Gastrocnemius medialis (tissue), 4 donors: Measurements from ENCODE around the gene SSH3.

Experiments used
- POLR2A ChIP-seq, 2 donors: fragments of 450-650 bp; IDR thresholded peaks; one replicate each; pipeline ENCODE4 v1.6.1; 2017; ENCODE audit warnings: antibody characterized with exemption in 2 of 2, mild to moderate bottlenecking in 2 of 2, moderate library complexity in 2 of 2
- TF ChIP-seq, protein P1 (sequence below), 5 experiments: fragments of 450-650 bp in 3 of 5; fragments of 200-600 bp in 2 of 5; sonication (generic) in 2 of 5; IDR thresholded peaks in 4 of 5; conservative IDR thresholded peaks in 1 of 5; 1 replicate in 4 of 5; 2 replicates in 1 of 5; pipeline ENCODE4 v1.5.1; 2016 to 2019; ENCODE audit warnings: antibody characterized with exemption in 5 of 5, mild to moderate bottlenecking in 3 of 5, moderate library complexity in 3 of 5

DNA sequence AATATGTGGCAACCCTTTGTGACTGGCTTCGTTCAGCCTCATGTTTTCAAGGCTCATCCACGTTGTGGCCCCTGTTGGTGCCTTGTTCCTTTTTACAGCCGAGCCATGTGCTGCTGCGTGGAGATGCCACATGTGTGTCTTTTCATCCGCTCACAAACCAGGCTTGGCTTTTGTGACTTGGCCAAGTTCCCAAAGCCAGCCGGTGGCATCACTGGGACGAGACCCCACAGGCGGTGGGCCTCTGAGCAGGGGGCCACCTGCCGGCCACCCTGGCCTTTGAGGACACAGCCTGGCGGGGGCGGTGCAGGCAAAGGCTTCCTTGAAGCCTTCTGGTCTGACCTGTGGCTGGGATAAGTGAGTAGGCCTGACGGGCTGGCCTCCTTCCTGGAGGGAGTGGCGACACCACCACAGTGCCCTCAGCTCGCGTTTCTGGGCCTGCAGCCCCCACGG is 26.5 kb upstream of the SSH3 start:
- TF ChIP-seq, protein P1, sequence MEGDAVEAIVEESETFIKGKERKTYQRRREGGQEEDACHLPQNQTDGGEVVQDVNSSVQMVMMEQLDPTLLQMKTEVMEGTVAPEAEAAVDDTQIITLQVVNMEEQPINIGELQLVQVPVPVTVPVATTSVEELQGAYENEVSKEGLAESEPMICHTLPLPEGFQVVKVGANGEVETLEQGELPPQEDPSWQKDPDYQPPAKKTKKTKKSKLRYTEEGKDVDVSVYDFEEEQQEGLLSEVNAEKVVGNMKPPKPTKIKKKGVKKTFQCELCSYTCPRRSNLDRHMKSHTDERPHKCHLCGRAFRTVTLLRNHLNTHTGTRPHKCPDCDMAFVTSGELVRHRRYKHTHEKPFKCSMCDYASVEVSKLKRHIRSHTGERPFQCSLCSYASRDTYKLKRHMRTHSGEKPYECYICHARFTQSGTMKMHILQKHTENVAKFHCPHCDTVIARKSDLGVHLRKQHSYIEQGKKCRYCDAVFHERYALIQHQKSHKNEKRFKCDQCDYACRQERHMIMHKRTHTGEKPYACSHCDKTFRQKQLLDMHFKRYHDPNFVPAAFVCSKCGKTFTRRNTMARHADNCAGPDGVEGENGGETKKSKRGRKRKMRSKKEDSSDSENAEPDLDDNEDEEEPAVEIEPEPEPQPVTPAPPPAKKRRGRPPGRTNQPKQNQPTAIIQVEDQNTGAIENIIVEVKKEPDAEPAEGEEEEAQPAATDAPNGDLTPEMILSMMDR (IDR thresholded peaks at IDR 0.05 in 4 of 5, conservative IDR thresholded peaks at IDR 0.05 in 1 of 5) = peak in 4 of 5 experiments; percentile 23 to 46 (median 35)
- no peak for TF ChIP-seq POLR2A (IDR thresholded peaks at IDR 0.05)
